HG03135 (cell line): ENCODE results near the gene MYO1E.
"Not testable (repeated sequence)": the region's sequence is repeated elsewhere in the genome, so short reads cannot be mapped to it uniquely, and the experiment has no call there.

Experiments used
- ATAC-seq: cut with Tn5 transposase; IDR thresholded peaks from one replicate; pipeline ENCODE4 v1.9.1; 2021; ENCODE audit warnings: mild to moderate bottlenecking, moderate library complexity; ENCODE audit not compliant: unreplicated experiment

MYO1E gene

DNA sequence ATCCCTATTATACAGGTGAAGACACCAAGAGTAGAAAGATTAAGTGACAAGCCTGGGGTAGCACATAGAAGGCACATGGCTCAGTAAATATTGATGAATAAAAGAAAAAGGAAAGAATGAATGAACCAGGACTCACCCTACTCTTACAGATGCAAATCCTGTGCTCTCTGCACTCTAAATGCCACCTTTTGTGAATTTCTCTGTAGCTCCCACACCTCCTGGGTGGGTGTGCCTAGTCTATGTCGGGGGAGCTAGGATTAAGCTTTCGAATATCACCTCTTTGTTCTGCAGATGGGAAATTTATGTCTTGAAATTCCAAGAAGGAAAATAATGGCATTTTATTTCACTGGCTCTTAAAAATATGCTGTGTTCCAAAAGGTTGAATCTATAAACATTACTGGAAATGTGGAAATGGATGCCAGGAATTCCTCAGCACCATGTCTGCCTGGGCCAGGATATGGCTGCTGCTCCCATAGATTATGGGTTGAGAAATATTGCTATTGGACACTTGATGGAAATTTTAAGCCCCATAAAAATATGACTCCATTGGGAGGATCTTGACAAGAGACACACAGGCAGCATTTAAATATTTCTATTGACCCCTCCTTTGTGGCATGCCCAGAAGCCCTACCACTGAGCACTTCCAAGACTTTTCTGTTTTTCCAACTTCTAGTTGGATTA lies 224.4 kb downstream of the MYO1E start:
- no peak for ATAC-seq

DNA sequence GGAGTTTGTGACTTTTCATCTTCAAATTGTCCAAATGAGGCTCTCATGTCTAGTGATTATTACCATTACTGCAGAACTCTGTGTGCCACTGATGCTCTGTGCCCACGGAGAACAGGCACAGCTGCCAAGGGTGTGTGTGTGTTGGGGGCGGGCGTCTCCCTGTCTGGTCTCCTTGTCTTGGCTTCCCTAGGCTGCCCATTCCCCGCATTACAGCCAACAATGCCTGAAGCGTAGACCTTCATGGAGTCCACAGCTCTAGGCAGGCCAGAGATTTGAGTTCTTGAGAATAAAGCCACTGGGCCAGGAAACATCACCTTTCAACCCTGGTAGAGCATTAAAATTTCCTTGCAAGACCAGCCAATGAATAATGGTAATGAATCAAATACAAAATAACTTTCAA lies 225.0 kb downstream of the MYO1E start:
- ATAC-seq, result no peak

DNA sequence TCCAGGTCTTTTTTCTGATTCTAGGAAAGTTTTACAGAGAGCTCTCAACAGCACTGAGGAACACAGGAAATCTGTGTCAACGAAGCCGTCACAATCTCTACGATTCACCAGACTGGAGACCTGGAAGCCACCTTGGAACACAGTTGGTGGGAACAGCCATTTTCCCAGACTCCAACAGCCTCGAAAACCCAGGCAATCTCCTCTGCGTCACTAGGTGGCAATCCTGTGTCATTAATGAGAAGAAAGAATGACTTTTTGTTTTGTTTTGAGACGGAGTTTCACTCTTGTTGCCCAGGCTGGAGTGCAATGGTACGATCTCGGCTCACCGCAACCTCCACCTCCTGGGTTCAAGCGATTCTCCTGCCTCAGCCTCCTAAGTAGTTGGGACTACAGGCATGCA lies 228.1 kb downstream of the MYO1E start:
- ATAC-seq, result not testable (repeated sequence)

DNA sequence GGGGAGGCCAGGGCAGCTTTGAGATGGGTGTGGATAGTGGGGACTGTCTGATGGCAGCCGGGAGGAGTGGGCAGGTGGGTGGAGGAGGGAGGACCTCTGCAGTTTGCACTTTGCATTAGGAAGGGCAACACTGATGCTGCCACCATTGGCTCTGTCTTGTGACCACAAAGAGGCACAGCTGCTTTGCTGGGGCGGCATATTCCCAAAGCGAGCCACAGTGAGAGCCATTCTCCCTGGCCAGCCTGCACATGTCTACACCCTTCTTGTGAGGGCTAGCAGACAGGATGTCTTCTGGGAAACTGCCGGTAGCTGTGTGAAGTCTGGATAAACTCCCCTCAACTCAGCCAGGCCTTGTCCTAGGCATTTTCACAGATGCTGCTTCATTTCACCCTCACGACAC lies 229.4 kb downstream of the MYO1E start:
- ATAC-seq, result no peak

DNA sequence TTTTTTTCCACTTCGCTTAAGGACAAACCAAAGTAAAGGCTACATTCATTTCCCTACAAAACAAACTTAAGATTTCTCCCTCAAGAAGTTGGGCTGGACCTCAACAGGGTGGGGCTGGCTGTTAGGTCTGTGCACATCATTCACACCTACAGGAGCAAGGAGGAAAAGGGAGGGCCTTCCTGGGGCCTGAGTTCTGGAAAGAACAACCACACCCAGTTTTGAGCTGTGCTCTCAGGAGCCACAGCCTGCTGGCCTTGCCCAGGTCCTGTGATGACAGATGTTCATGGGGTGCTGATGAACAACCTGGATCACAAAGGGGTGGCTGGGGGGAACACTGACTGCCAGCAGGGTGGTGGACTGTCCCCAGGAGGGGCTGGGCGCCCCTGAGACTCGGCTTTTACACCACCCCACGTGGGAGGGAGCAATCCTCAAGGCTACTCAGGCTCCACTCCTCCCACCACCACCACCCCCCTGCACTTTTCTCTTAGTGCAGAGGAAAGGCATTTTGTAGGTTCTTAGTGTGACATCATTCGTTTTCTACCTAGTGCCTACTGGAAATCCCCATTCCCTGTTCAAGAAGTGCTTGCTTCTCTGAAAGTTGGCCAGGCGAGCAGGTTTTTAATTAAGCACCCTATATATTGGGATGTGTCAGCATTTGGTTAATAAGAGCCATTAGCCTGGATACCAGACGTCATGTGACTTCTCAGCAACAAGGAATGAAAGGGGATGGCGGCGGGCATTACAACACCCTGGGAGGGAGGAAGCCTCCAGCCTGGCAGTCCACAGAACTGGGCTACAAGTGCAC lies 232.0 kb downstream of the MYO1E start:
- ATAC-seq, result no peak

DNA sequence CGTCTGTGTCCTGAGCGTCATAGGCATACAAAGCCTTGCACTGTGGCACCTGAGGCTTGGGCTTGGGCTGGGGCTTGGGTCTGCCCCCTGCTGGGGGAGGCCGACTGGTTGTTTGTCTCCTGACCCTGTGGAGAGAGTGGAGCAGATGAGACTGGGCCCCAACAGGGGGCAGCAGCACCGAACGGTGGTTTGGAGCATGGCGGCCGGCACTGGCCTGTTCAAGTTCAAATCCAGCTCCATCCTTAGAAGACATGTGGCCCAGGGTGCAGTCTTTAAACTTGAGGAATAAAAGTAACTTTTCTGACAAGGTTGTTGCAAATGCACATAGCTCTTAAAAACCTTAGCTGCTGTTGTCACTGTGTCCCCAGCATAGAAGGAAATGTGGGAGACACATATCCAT lies 234.4 kb downstream of the MYO1E start:
- ATAC-seq, result no peak

DNA sequence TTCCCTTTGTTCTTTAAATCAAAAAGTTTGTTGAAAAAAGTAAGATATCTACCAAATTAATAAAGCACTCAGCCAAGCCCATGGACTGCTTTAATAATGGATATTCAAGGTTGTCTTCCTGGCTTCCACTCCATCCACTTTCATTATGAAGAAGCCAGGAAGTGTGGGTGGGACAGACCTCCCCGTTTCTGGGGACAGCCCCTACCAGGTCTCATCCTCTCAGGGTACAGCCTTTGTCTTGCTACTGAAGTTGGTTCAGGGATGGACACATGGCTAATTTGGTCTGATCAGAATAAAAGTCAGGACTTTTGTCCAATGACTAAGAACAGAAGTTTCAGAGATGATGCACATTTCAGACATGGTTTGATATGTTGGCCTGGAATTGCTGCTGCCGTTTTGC lies 235.1 kb downstream of the MYO1E start:
- no peak for ATAC-seq

DNA sequence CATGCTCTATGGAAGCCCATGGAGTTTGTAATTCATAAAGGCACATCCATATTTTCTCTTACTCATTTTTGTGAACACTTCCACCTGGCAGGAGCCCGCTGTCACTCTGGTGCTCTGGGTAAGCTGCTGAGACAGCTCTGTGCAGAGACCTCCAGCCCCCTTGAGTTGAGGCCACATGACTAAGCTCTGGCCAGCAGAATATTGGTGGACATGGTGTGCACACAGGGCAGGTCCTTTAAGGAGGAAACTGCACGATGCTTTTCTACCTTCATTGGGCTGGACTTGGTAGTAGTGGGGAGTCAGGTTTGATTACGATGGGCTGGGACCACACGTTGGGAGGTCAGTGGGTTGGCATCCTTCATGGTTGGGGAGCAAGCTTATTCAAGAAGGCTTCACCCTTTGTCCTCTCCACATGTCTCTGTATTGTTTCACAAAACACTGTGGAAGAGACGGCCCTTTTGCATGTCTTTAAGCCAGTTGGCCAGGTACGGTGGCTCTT lies 238.7 kb downstream of the MYO1E start:
- no peak for ATAC-seq

DNA sequence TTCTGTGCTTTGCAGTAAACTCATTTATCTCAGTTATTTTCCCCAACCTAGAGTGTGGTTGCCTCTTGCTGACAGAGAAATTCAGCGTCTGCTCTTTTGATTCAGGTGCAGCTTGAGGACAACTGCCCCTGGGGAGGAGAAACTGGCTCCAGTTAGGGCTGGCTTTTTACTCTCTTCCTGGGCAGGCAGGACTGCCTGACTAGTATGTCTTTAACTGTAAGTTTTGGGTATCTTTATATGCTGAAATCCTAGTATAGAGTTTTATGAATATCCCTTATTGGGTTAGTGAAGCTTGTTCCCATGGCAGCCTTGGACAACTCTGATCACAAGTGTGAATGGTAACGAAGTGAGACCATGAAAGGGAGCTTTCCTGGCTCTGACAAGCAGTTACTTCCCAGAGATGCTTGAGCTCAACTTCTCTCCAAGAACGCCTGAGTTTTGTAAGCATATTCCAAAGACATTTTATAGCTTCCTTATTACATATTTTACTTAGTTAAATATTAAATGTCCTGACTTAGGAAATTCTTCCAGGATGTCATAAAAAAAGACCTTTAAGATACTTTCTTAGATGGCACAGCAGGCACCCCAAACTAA lies 240.6 kb downstream of the MYO1E start:
- no peak for ATAC-seq

DNA sequence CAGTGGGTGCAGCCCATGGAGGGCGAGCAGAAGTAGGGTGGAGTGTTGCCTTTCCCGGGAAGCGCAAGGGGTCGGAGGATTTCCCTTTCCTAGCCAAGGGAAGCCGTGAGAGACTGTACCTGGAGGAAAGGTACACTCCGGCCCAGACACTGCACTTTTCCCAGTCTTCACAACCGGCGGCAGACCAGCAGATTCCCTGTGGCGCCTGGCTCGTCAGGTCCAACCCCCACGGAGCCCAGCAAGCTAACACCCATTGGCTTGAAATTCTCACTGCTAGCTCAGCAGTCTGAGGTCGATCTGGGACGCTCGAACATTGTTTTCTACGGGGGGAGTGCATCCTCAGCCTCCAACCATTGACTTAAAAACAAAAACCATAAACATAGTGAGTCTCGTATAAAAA lies 241.2 kb downstream of the MYO1E start:
- ATAC-seq, result no peak

DNA sequence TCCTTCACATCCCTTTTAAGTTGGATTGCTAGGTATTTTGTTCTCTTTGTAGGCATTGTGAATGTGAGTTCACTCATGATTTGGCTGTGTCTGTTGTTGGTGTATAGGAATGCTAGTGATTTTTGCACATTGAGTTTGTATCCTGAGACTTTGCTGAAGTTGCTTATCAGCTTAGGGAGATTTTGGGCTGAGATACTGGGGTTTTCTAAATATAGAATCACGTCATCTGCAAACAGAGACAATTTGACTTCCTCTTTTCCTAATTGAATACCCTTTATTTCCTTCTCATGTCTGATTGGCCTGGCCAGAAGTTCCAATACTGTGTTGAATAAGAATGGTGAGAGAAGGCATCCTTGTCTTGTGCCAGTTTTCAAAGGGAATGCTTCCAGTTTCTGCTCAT lies 245.4 kb downstream of the MYO1E start:
- ATAC-seq, result not testable (repeated sequence)

DNA sequence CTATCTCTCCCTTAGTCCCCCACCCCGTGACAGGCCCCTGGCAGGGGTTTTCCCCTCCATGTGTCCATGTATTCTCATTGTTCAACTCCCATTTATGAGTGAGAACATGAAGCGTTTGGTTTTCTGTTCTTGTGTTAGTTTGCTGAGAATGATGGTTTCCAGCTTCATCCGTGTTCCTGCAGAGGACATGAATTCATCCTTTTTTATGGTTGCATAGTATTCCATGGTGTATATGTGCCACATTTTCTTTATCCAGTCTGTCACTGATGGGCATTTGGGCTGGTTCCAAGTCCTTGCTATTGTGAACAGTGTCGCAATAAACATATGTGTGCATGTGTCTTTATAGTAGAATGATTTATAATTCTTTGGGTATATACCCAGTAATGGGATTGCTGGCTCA lies 247.0 kb downstream of the MYO1E start:
- ATAC-seq, result not testable (repeated sequence)

DNA sequence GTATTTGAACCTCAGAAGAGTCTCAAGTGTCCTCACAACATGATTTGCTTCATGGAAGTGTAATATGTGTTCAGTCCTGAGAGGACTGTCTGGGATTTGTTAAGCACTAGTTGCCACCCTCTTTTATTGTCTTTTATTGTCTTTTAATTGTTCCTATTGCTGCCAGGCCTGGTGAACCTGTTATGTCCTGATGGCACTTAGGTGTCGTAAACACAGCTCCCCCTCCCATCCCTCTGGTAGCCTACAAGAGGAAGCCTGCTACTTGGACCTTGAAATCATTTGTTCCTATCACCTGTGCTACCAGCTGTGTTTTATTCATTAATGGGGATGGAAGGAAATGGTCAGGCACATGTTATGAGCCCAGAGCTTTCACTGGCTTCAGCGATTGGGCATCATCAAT lies 248.4 kb downstream of the MYO1E start:
- ATAC-seq, result no peak

DNA sequence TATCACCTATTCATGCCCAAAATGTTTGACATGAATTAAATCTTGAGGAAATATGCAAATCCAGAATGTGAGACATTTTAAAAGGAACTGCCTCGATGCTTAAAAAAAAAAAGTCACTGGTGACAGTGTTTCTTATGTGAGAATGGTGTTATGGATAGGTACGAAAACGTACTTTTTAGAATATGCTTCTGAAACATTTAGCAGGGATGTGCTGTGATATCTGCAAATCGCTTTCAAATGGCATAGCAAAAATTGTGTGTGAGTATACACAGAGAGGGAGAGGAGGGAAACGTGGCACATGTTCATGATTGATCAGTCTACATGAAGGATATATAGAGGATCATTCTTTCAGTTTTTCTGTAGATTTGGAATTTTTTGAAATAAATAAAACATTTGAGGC lies 251.7 kb downstream of the MYO1E start:
- no peak for ATAC-seq

DNA sequence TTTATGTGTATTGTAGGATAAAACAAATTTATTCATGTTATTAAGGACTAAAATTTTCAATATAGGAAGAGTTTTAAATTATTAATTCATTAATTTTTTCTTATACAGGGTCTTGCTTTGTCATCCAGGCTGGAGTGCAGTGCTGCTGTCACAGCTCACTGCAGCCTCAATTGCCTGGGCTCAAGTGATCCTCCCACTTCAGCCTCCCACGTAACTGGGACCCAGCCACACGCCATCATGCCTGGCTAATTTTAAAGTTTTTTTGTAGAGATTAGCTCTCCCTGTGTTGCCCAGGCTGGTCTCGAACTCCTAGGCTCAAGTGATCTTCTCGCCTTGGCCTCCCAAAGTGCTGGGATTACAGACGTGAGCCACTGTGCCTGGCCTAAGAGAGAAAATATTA lies 253.0 kb downstream of the MYO1E start:
- ATAC-seq, result no peak

DNA sequence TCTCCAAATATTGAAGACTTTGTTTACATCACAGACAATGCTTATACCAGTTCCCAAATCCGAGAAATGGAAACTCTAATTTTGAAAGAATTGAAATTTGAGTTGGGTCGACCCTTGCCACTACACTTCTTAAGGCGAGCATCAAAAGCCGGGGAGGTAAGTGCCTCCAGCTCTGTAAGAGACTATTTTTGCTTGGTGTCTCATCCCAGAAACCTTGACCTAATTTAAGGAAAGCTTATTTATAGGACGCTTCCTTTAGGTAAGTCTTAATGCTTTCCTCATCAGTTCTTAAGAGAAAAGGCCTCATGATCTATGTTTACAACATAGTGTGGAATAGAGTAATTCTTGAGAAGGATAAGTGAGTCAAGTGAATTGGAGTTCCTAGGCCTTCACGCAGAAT lies 255.9 kb downstream of the MYO1E start:
- ATAC-seq, result no peak

DNA sequence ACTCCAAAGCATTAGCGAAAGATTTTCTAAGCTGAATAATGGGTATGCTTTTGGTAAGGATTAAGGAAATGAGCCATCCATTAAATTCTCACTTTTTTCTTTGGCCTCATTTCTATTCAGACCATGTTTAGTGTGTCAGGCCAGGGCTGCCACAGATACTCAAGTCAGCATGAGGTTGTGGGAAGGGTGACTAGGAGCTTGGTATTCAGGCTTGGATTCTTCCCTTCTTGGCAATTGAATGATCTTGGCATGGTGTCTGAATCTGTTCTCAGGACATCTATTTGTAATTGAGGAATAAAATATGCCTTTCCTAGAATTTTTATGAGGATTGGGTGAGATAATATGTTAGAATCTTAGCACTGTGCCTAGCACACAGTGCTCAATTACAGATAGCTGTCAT lies 256.5 kb downstream of the MYO1E start:
- no peak for ATAC-seq

DNA sequence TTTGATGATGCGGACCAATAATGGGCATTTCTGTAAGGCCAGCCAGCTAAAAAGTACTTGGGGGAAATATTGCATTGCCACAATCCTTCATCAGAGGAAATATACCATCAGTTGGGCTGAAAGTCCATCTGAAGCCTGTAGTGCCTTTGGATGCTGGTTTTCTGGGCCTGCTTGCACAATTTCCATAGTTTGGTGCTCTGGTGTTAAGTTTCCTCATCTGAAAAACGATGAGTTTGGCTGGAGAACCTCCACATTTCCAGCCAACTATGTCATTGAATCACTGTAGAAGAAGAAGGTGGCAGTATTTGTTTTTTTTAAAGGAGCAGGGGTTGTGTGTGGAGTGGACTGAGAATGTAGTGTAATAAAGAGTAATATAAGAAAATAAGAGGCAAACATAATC lies 257.6 kb downstream of the MYO1E start:
- ATAC-seq, result no peak

DNA sequence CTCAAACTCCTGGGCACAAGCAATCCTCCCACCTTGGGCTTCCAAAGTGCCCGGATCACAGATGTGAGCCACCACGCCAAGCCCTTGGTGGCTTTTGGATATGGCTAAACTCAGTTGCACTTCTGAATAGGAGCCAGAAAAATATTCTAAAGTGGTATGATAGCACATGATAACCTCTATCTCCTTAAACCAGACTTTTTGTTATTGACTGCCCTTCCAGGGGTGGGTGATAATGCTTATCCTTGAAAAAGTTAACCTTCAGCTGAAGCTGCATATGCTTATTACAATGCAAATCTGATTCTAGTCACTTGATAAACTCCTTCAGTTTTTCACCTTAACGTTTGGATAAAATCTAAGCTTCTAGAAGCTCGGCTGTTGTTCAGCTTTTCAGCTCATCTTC lies 261.4 kb downstream of the MYO1E start:
- ATAC-seq, result no peak

DNA sequence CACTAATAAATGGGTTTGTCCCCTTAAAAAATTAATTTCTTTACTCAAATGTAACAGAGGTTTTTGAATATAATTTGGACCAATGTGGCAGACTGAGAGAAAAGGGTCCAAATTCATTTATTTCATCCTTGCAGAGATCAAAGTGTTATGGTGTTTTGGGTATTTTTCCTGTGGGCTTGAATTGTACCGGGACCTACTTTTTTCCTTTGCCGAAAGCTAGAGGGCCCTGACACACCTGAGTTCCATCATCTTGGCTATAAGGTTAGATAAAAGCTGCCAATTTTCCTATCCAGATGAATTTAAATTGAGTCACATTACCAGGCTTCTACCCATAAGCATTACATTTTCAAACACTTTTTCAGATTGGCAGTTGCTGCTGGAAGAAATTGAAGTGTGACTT lies 266.8 kb downstream of the MYO1E start:
- ATAC-seq, result no peak

DNA sequence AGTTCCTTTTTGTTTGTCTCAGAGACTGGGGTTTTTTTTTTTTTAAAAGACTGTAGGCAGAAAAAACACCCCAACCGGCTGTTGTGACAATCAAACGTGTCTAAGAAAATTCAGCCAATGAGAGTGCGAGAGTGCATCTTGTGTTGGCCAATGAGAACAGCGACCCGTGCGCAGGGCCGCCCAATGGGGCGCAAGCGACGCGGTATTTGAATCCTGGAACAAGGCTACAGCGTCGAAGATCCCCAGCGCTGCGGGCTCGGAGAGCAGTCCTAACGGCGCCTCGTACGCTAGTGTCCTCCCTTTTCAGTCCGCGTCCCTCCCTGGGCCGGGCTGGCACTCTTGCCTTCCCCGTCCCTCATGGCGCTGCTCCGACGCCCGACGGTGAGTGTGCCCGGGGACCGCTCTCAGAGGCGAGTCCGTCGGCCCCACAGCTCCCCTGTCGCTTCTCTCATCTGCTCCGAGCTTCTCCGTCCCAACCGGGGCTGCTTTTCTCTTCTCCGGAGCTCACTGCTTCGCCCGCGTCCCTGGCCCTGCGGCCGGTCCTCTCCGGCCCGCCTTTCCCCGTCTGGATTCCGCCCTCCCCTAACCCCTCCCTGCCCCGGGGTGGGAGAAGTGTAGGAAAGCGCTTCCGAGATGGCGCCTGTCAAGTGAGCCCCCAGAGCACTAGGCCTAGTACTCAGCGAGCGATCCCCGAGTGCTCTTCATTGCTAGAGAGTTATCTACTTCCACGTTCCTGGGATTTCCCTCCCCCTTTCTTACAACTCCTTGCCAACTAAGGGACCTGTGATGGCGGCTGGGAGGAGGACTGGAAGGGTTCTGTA lies 267.5 kb downstream of the MYO1E start, which contains the start of gene CCNB2:
Gene CCNB2, plus strand, starts transcription at position 235 of the 821 bp plus-strand sequence. Its CDS starts 123 bp downstream, at position 358.
- ATAC-seq, result peak; percentile 99
